GM18498 (cell line): ENCODE measurements around the gene SLC27A5.
"Not testable (repeated sequence)": the region's sequence is repeated elsewhere in the genome, so short reads cannot be mapped to it uniquely, and the experiment has no call there.

Experiments
- ATAC-seq: cut with Tn5 transposase; IDR thresholded peaks from one replicate; pipeline ENCODE4 v1.9.1; 2021; ENCODE audit warnings: mild to moderate bottlenecking, moderate library complexity; ENCODE audit not compliant: unreplicated experiment

The SLC27A5 gene

DNA sequence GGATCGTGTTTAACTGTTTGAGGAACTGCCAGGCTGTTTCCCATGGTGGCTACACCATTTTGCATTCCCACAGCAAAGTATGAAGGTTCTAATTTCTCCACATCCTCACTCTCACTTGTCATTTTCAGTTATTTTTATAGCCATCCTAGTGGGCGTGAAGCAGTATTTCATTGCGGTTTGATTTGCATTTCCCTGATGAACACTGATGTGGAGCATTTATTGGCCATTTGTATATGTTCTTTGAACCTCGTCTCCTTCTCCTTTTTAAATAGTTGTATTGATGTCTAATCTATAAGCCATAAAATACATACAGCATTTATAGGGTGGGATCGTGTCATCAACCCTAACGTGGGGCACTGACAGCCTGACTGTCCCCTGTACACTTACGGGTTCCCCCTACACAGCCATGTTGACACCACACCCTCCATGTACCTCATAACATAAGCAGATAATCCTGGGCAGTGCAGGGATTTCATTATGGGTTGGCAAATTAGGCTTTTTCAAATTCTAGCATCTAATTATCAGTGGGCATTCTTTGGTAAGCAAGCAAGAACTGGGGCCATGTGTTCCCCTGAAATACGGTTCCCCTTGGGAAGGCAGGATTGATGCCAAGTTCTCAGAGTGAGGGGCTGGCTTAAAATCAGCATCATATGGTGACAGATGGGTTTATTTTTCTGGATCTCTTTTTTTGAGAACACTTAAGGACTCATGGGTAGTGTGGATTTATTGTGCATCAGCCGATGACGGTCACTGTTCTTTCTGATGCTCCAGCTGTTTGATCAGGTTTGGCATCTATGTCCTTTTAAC, 19.4 kb upstream of the SLC27A5 start:
- ATAC-seq, result no peak

DNA sequence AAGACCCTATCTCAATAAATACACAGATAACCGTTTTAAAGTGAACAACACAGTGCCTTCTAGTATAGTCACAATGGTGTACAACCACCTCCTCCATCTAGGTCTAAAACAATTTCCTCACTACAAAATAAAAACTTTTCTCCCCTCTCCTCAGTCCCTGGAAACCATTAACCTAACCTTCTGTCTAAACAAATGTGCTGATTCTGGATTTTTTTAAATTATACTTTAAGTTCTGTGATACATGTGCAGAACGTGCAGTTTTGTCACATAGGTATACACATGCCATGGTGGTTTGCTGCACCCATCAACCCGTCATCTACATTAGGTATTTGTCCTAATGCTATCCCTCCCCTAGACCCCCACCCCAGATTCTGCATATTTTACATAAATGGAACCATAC, 17.6 kb upstream of the SLC27A5 start:
- ATAC-seq, result no peak

GRCh38 chr19:58522709-58523108, 10.9 kb upstream of the SLC27A5 start:
- ATAC-seq, result no peak

GRCh38 chr19:58521651-58522050, 9.9 kb upstream of the SLC27A5 start:
- ATAC-seq, result no peak

DNA sequence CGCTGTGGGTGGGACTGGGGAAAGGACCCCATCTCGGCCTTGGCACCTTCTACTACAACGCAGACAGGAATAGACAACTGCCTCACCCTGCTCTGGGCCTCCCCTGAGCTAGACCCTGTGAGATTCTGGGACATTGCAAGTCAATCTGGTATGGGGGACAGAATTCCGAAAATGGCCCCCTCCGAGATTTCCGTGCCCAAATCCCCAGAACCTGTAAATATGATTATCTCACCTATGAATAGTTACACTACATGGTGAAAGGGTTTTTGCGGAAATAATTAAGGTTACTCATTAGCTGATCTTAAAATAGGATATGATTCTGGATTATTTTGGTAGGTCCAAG, 8.4 kb upstream of the SLC27A5 start:
- no peak for ATAC-seq

- peak; percentile 87 for ATAC-seq
Measured at GRCh38 chr19:58519355-58520256, 7.8 kb upstream of the SLC27A5 start, which contains the start of gene ZBTB45. Gene ZBTB45 (minus strand): TSS chr19:58519810. CDS start chr19:58517673, 2,137 bp downstream.

DNA sequence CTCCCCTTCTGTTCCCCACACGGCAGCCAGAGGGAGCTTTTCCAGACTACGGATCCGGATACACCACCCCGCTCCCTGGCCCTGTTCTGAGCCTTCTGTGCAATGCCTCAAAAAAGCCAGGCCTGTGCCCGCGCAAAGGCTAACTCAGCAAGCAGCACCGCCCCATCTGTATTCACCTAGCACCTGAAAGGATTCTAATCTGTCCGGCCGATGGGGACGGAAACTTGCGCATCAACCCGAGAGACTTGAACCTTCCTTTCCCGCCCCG, 7.2 kb upstream of the SLC27A5 start:
- ATAC-seq, result no peak

- no peak for ATAC-seq
Measured at GRCh38 chr19:58518256-58519086, 6.7 kb upstream of the SLC27A5 start.

- no peak for ATAC-seq
Measured at GRCh38 chr19:58516964-58517833, 5.4 kb upstream of the SLC27A5 start.

DNA sequence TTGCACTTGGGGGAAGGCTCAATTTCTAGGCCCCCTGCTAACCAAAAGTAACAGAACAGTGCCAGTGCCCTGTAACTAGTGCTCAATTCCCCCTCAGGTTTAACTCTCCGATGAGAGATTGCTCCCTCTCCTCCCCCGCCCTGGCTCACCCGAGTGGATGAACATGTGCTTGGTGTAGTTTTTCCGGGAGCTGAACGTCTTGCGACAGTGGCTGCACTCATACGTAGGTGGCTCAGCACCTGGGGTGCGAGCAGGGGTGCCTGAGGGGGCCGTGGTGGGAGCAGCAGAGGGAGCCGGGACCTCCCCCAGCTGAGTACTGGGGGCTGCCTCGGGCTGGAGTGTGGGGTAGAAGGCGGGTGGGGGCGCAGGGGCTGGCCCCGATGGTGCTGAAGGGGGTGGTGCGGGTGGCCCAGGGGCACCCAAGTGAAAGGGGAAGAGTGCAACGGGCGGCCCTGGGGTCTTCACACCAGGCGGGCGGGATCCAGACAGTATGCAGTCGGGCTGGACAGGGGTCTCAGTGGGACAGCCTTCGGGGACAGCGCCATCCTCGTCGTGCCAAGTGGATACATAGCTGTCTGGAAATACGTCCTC, 4.5 kb upstream of the SLC27A5 start:
- no peak for ATAC-seq

DNA sequence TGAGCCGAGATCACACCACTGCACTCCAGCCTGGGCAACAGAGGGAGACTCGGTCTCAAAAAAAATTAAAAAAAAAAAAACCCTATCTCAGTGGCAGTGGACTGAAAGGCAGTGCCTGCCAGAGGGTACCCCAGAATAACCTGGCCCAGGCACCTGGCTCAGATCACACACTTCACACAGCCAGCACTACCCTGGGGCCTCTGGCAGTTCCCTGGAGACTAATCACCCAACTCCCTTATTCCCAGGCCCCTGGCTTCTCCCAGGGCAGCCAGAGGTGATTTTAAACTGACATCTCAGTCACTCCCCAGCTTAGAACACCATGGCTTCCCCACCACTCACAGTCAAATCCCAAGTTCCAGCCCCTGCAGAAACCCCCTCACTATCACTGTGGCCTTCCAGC, 3.5 kb upstream of the SLC27A5 start:
- ATAC-seq, result no peak

DNA sequence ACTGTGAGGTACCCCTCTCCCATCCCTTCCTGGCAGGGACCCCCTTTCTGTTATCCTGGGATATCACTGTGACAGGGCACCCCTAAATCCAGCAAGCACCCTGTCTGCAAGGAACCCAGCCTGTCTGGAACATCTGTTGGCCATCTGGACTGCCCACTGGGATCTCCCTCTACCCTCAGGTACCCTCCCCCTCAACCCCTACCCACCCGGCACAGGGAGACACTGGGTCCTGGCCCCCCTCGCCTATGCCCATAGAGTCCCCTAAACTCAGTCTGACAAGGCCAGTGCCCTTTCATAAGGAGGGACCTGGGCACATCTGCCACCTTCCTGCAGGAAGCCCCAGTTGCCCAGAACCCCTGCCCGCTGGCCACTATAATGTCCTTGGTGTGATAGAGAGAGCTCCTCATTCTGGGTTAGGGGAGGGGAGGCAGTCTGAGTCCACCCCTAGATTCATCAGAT, 2.8 kb upstream of the SLC27A5 start:
- ATAC-seq, result no peak

DNA sequence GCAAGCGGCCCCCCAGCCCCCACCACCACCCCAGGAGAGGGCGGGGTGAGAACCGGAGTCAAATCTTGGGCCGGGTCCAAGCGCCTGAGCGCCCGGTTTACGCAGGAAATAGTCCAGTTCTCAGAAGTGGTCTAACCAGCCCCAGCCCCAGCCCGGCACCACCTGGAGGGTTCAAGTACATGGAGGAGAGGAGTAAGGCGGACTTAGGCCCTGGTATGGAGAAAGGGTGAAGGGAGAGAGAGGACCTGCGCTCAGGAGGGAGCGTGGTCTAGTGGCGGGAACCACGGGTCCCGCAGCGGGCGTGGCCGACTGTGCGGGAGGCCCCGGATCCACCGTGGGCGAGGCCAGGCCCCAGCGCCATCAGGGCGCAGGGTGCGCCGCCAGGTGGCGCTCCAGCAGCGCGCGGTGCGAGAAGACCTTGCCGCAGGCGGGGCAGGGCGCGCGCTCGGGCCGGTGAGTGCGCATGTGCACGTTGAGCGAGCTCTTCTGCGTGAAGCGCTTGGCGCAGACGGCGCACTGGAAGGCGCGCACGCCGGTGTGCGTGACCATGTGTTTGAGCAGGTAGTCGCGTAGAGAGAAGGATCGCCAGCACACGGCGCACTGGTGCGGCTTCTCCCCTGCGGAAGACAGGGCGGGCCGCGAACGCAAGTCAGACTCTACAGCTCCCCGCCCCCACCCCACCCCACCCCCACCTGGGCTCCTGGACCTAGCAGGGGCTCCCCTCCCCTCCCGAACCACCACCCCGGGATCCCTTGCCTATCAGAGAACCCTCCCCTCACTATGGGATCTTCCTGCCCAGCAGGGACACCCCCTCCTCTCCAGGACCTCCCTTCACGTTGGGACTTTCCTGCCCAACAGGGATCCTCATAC, 2.1 kb upstream of the SLC27A5 start:
- peak; percentile 81 for ATAC-seq

- ATAC-seq, result peak; percentile 2
Measured at GRCh38 chr19:58513213-58513693, 1.5 kb upstream of the SLC27A5 start.

DNA sequence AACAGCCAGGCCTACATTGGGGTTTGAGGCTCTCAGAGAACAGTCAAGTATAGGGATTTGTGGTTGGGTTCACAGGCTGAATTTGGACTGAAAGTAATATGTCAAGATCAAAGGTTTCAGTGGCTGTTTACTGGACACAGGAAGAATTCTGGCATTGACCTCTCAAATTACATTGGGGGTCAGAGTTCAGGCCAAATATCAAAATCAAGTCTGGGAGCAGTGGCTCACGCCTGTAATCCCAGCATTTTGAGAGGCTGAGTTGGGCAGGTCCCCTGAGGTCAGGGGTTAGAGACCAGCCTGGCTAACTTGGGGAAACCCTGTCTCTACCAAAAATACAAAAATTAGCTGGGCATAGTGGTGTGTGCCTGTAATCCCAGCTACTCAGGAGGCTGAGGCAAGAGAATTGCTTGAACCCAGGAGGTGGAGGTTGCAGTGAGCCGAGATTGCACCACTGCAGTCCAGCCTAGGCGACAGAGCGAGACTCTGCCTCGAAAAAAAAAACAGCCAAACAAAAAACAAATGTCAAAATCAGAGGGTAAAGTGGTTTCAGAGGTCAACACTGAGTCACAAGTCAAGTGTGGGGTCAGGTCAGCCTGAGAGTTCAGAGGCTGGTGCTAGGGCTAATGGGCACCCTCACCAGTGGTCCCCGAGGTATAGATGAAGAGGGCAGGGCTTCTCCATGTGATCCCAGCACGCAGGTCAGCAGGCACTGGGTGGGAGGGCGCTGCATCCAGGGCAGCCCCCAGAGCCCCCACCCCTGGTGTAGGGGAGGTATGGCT, 1.5 kb downstream of the SLC27A5 start:
- no peak for ATAC-seq

DNA sequence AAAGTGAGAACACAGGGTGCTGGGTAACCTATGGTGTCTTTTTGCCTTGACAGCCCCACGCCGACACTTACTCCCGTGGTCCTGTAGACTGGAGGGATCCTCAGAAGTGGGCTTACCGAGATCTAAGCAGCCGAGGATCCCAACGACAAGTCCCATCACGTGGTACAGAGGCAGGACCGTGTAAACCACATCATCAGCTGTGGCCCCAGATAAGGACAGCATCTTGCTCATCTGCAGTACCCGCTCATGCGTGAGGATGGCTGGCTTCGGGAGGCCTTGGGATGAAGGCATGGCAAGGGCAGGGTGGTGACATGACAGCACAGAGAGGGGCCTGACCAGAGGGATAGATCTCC, 2.1 kb downstream of the SLC27A5 start:
- no peak for ATAC-seq

- not testable (repeated sequence) for ATAC-seq
Measured at GRCh38 chr19:58507602-58508223, 4.1 kb downstream of the SLC27A5 start.

DNA sequence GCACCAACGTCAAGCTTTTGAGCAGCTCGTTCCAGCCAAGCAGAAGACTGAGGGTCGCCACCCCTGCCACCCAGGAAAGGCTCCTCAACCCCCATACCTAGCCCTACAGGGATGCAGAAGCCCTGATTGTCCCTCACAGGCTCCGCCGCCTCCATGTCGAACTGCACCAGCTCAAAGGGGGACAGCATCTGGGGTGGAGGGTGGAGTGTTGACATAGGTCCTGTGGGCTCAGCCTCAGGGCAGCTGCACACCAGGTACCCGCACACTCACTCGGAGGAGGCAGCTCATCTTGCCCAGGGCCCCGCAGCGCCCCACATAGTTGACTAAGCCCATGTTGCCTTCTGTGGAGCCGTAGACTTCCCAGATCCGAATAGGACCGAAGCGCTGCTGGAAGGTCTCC, 11.6 kb downstream of the SLC27A5 start:
- ATAC-seq, result no peak
